ENCODE data around the gene GRIP2.
"Not testable (repeated sequence)": the region's sequence is repeated elsewhere in the genome, so short reads cannot be mapped to it uniquely, and the experiment has no call there.

The GRIP2 gene

DNA sequence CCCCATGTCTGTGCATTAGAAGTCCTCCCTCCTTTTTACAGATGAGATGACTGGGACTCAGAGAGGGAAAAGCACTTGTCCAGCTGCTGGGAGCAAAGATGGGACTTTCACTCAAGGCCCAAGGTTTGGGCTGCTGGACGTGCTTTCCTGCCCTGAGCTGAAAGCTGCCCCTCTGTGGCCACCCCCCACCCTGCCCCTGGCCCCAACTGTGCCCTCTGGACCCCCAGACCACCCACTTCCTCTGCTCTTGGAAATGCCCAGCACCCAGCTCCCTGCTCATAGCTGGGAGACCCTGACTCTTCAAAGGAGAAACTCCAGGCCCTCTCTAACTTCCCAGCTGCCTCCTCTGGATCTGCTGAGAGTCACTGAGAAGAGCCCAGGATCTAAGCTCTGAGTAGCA lies 20.7 kb downstream of the GRIP2 start:
- DNase-seq = no peak

GRCh38 chr3:14518893-14519292 lies 21.2 kb downstream of the GRIP2 start:
- DNase-seq = no peak

DNA sequence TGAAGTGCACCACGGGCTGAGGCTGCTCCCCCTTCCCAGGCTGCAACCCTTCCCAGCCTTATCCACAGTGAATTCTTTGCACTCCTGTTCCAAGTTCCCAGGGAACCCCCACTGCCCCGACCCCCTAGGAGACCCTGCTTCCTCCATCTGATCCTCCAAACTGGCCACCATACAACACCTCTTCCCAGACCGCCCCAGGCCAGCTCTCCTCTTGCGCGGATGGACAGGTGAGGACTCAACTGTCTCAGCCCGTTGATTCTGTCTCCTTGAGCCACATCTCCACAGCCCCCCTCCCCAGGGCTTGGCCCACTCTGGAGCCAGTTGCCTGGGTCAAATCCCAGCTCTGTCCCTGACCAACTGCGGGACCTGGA lies 21.7 kb downstream of the GRIP2 start:
- DNase-seq = no peak

DNA sequence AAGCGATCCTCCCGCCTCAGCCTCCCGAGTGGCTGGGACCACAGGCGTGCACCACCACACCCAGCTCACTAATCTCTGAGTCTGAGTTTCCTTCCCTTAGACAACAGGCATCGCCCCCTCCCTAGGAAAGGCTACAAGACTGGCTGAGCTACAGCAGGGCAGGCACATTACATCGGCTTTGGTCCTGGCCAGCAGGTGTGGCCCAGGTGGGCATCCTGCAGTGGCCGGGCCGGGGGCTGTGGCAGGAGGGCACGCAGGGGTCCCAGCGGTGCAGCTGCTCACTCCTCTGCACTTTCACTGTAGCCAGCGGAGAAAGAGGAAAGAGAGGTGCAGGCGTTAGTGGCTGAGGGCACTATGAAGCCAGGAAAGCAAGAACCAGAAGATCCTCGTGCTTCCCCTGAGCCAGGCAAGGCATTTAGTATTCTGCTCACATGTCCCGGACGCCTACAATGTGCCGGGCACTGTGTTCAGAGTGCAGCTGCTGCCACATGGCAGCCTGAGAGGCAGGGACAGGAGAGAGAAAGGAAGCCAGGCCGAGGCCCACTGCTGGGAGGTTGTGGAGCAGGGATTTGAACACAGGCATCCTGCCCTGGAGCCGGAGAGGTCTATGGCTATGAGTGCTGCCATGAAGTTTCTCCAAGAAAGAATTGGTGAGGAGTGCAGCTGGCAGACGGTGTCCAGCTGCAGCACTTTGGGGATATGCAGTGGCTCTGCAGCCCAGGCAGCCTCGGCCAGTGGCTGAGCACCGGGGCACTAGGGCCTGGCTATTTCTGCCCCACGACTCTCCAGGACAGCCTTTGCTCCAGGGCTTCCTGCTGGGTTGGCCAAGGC lies 22.3 kb downstream of the GRIP2 start:
- DNase-seq = no peak

GRCh38 chr3:14516738-14517345 lies 23.3 kb downstream of the GRIP2 start:
- DNase-seq = no peak

GRCh38 chr3:14515526-14515925 lies 24.6 kb downstream of the GRIP2 start:
- DNase-seq = not testable (repeated sequence)

DNA sequence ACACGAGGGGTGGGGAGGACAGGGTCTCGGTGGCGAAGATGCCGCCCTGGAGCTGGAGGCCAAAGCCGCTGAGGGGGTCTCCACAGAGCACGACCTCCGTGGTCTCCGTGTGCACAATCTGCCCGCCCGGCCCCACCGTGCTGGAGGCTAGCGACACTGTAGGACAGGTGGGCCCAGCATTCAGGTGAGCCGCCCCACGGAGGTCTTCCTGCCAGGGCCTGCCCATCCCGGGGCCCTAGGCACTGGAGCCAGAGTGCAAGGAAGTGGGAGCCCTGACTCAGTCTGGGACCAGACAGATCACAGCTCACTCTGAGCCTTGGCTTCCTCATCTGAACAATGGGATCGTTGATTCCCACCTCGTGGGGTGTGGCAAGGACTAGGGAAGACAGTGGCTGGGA lies 25.8 kb downstream of the GRIP2 start:
- DNase-seq = no peak

GRCh38 chr3:14513566-14514322 lies 26.4 kb downstream of the GRIP2 start:
- DNase-seq = no peak

GRCh38 chr3:14512942-14513327 lies 27.2 kb downstream of the GRIP2 start:
- no peak for DNase-seq

- no peak for DNase-seq
Observed at GRCh38 chr3:14512281-14512941, 27.7 kb downstream of the GRIP2 start.

GRCh38 chr3:14511623-14512280 lies 28.4 kb downstream of the GRIP2 start:
- DNase-seq = no peak

- no peak for DNase-seq
Observed at GRCh38 chr3:14510838-14511622, 29.1 kb downstream of the GRIP2 start.

DNA sequence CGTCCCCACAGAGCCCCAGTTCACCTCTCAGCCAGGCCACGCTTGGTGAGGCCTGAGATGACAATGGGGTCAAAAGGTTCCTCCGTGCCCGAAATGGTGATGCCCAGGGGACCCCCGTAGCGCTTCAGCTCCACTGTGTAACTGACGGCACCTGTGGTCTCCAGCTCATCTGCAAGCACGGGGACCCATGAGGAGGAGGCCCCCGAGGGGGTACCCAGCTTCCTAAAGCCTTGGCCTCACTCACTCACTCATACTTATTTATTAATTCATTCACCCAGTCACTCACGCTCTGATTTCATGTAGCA lies 30.4 kb downstream of the GRIP2 start:
- DNase-seq = no peak

DNA sequence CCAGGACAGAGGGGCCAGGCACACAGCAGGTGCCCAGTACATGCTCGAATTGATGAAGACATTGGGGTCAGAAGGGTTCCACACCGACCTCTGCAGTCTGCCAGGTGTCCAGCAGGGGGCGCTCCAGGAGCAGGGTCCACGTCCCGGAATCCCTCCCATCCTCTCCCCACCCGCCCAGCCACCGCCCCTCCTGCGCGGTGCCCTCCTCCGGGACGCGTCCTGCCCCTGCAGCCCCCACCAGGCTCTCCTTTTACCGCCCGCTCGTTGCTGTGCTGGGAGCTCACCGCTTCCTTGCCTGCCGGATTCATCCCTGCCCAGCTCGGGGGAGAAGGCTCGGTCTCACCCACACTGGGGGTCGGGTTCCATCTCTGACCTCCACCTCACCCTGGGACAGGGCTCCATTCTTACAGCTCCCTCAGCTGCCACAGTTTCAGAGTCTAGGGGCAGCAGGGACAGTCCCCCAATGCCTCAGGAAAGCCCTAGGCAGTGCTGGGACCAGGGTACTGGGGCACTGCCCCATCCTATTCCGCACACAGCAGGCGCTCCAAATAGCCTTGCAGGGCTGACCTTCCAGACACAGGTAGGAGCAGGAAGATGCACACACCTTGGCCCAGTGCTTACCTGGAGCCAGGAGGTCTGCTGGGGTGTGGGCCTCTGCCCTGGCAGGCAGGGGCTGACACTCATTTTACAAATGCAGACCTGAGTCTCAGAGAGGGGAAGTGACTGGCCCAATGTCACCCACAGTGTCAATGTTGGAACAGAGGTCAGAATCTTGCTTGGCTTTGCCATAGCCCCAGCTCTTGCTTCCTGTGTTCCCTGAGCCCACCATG lies 31.0 kb downstream of the GRIP2 start:
- no peak for DNase-seq

GRCh38 chr3:14508505-14508819 lies 31.7 kb downstream of the GRIP2 start:
- no peak for DNase-seq

DNA sequence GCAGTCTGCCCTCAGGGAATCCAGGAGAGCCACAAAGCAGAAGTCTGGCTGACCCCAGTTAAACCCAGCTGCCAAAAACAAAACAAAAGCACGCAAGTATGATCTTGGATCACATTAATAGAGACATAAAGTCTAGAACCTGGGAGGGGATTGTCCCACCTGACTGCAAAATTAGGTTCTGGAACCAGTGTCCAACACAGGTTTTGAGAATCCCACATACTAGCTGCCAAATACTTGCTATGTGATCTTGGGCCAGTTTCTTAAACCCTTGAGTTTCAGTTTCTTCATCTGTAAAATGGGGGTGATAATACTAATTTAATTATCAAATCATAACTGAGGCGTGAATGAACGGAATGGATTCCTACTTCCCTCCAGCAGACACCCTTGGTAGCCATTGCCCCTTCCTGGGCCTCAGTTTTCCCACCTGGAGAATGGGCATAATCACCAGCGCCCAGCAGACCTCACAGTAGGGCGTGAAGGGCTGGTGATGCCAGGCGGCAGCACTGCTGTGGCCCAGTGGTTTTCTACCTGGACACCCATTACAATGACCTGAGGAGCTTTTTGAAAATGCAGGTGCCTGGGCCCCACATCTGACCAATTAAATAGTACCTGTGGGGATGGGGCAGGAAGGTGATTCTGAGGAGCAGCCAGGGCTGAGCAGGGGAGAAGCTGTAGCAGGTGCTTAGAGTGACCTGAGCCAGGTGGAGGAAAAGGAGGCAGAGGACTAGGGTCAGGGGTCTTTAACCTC lies 32.2 kb downstream of the GRIP2 start:
- DNase-seq = no peak

DNA sequence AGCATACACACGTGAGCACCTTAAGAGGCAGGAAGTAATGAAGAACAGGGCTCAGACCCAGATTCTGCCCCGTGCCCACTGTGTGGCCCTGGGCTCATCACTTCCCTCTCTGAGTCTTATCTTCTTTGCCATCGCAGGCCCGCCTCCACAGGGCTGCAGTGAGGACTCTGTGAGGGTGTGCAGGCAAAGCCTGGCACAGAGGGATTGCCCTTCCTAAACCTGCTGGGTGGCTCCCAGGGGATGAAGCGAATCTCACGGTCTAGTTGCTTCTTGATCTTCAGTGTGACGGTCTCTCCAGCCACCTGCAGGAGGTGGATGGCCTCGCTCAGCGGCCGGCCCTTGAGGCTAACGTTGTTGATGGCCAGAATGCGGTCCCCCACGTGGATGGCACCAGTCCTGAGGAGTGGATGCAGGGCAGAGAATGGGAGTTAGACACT lies 32.8 kb downstream of the GRIP2 start:
- no peak for DNase-seq

- no peak for DNase-seq
Observed at GRCh38 chr3:14506626-14507304, 33.4 kb downstream of the GRIP2 start.

DNA sequence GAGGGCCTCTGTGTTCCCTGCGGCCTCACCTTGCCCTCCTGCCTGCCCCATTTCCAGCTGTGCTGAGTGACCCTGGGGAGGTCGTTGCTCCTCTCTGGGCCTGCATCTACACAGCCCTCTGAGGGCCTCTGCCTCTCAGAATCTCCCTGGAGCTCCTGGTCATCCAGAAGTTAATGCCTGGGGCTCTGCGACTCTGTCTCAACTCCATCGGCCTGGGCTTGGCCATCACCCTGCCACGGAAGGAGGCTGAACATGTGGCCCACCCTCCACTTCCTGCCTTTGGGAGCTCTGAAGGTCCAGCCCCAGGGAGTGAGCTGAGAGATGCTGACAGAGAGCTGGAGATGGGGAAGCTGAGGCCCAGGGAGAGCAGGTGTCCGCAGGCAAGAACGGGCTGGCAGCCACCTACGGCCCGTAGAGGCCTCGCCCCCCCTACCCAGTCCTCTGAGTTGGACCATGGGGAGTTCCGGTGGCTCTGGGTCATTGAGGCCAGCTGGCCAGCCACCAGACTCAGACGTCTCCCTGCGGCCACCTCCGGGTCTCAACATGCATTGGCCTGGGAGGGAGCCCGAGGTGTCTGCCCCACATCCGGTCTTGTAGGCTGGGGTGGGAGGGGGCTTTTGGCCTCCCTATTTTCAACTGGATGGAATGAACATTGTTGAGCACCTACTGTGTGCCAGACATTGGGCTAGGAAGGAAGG lies 34.2 kb downstream of the GRIP2 start:
- DNase-seq = no peak

Data from KG1 (cell line).